ENCODE results near the gene GEN1.
"Not testable (repeated sequence)": the region's sequence is repeated elsewhere in the genome, so short reads cannot be mapped to it uniquely, and the experiment has no call there.

GEN1 gene

DNA sequence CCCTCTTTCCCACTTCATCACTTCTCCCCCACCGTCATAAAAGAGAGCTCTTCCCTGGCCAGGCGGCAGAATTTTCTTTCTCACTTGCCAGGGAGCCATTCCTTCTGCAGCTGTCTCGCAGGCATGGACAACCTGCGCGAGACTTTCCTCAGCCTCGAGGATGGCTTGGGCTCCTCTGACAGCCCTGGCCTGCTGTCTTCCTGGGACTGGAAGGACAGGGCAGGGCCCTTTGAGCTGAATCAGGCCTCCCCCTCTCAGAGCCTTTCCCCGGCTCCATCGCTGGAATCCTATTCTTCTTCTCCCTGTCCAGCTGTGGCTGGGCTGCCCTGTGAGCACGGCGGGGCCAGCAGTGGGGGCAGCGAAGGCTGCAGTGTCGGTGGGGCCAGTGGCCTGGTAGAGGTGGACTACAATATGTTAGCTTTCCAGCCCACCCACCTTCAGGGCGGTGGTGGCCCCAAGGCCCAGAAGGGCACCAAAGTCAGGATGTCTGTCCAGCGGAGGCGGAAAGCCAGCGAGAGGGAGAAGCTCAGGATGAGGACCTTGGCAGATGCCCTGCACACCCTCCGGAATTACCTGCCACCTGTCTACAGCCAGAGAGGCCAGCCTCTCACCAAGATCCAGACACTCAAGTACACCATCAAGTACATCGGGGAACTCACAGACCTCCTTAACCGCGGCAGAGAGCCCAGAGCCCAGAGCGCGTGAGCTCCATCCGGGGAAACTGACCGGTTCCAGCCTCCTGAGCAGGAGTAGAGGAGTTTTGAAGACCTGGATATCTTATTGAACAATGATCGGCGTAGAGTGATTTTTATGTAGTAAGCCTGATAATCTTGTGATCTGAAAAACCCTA is 62.7 kb downstream of the GEN1 start, which contains the start of gene MSGN1:
Gene MSGN1, plus strand, starts transcription at position 65 of the 850 bp plus-strand sequence. Its CDS starts 59 bp downstream, at position 124.
- no peak within 1 kb of the TSS for H3K27ac ChIP-seq
- TF ChIP-seq, protein P1, sequence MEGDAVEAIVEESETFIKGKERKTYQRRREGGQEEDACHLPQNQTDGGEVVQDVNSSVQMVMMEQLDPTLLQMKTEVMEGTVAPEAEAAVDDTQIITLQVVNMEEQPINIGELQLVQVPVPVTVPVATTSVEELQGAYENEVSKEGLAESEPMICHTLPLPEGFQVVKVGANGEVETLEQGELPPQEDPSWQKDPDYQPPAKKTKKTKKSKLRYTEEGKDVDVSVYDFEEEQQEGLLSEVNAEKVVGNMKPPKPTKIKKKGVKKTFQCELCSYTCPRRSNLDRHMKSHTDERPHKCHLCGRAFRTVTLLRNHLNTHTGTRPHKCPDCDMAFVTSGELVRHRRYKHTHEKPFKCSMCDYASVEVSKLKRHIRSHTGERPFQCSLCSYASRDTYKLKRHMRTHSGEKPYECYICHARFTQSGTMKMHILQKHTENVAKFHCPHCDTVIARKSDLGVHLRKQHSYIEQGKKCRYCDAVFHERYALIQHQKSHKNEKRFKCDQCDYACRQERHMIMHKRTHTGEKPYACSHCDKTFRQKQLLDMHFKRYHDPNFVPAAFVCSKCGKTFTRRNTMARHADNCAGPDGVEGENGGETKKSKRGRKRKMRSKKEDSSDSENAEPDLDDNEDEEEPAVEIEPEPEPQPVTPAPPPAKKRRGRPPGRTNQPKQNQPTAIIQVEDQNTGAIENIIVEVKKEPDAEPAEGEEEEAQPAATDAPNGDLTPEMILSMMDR (conservative IDR thresholded peaks at IDR 0.05), result no peak

DNA sequence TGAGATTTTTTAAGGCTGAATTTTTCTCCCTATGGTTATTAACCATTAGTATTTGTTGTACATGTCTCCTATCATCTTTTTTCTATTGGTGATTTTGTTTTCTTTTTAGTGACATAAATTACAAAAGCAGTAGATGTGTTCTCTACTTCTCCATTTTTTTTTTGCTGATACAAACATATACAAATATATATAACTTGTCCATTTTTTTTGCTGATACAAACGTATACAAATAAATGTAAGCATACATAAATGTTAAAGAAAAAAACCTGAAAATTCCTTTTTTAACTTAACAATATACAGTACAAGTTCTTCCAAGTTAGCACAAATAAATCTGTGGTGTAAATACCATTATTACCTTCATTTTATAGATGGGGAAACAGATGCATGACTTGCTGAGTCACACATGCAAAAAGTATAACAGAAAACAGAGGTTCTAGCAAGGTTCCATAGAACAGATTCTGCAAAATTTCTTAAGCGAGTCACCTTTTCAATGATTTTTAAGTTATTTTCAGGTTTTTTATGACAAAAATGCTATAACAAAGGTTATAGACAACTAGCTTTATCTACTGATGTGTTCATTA is 64.4 kb downstream of the GEN1 start:
- TF ChIP-seq, protein P1 (conservative IDR thresholded peaks at IDR 0.05), result no peak
- H3K27ac ChIP-seq, result no peak overlapping the region

DNA sequence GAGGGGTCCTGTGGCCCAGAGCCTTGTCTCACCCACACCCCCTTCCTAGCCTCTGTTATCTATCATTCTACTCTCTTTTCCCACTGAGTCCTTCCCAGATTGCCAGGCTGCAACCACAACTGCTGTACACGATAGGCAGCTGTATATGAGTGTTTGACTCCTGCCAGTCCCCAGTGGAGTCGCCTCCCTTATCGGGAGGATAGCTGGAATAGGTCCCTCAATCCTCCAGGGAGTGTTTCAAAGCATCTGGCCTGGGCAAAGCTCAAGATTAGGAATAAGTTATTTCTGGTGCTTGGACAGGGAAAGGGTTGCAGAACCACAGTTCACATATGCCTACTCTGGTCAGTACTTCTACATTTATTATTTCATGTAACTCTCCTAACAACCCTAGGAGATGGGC is 67.1 kb downstream of the GEN1 start:
- TF ChIP-seq, protein P1 (conservative IDR thresholded peaks at IDR 0.05), result no peak
- no peak overlapping the region for H3K27ac ChIP-seq

DNA sequence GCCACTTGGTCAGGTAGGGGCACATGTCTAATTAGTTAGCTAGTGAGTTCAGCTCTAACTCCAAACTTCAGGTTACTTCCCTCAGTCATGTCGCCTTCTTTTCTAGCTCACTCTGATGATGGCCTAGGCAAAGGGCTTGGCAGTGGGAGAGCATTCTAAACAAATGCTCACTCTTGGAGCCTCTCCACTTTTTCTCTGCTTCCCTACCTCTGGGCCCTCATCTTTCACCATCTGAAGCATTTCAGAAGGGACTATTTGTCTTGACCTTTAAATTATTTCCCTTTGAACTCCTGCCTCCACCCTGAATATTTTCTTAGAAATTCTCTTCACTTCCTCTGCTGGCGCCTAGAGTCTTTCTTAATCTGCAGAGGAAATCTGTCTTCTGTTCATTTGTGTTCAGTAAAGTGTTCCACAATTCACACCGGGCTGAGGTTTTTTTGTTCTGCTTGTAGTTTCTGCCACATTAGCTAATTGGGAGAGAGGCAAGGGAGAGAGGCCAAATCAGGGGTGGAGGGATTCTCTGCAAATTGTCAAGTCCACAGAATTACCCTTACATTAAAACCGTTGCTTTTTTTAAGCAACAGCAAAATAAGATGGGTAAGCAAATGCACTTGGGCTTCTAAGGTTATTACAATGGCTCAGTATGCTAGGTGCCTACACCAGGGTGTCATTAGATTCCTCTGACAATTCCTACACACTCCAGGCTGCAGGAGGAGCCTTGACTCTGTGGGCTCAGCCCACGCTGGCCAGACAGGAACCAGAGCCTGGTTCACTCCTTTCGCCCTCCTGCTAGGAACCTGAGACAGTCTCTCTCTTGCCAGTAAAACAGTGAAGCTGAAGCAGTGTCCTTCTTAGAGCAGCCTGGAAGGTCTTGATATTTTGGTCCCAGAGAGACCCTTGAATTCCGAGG is 67.9 kb downstream of the GEN1 start:
- TF ChIP-seq, protein P1 (conservative IDR thresholded peaks at IDR 0.05), result no peak
- H3K27ac ChIP-seq, result no peak overlapping the region

DNA sequence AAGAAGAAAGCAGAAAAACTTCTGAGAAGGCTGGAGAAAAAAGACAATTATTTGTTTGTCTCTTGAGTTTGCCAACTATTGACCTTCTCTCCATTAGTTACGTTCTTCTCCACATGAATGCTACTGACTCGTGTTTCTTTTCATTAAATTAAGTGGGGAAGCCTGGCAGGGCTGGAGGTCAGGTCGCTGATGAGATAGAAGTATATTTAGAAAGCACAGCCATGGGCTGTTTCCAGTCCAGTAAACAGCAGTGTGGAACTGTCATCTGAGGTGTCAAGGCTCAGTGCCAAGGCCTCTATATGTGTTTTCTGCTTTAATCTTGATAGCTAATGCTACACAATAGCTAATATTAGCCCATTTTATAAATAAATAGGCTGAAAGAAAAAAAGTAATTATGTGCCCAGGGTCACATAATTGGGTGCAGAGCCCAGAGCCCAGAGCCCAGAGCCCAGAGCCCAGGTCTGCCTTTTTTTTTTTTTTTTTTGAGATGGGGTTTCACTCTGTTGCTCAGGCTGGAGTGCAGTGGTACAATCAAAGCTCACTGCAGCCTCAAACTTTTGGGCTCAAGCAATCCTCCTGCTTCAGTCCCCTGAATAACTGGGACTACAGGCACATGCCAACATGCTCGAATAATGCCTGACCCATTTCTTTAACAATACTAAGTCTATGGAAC is 68.6 kb downstream of the GEN1 start:
- TF ChIP-seq, protein P1 (conservative IDR thresholded peaks at IDR 0.05), result no peak
- no peak overlapping the region for H3K27ac ChIP-seq

DNA sequence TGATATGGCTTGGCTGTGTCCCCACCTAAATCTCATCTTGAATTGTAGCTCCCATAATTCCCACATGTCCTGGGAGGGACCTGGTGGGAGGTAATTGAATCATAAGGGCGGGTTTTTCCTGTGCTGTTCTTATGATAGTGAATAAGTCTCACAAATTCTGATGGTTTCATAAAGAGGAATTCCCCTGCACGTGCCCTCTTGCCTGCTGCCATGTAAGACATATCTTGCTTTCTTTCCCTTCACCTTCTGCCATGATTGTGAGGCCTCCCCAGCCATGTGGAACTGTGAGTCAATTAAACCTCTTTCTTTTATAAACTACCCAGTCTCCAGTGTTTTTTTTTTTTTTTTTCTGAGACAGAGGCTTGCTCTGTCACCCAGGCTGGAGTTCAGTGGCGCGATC is 69.7 kb downstream of the GEN1 start:
- not testable (repeated sequence) for H3K27ac ChIP-seq

DNA sequence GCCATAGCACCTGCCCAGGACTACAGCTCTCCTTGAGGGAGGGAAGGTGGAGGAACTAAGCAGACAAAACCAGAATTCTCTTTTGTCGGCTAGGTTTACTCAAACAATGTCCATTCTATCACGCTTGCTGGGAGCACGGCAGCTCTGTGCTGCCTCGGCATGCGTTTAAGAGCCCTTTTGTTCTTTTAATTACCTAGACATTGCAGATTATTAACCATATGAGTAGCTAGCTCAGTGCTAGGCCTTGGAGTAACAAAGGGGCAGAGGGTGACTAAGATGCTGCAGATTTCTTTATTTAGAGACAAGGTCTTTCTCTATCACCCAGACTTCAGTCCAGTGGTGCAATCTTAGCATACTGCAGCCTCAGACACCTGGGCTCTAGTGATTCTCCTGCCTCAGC is 73.4 kb downstream of the GEN1 start:
- TF ChIP-seq, protein P1 (conservative IDR thresholded peaks at IDR 0.05), result no peak
- no peak overlapping the region for H3K27ac ChIP-seq
